Right renal pelvis (tissue), 4 donors: ENCODE measurements around the gene RAB5B. TPM values are rescaled to one million over a fixed set of nuclear protein-coding genes. Genes with fewer than 3 reads are reported as not detected.

Source experiments
- DNase-seq, 4 donors: peaks; one replicate each; pipeline ENCODE4 v3.0.0-alpha.2; 2013; ENCODE audit warnings: low read depth in 4 of 4, low spot score in 3 of 4, missing footprints in 1 of 4
- polyA plus RNA-seq, 4 donors: library from polyadenylated mRNA; unstranded; fragments of 120-200 nt; gene quantifications; one replicate each; pipeline ENCODE4 v1.2.1, GENCODE V29; 2013; ENCODE audit not compliant: insufficient read length in 4 of 4

Gene RAB5B
- polyA plus RNA-seq, 4 donors, result 157 to 181 (median 171) TPM

DNA sequence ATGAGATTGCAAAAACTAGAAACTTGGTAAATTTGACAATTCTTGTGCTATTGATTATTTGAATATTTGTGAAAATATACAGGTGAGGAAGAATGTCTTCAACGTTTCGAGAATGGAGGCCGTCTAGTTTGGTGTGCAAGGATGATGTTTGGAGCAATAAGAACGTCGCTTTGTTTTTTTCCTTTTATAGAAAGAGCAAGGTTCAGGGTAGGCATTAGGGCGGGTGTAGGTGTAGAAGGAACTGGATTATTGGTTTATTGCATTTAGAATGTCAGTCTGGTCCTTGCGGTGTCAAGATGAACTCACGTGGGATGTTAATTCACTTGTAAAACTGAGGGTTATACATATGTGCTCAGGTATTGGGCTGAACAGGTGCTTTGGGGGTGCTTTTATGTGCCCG lies 69.0 kb downstream of the RAB5B start:
- DNase-seq, result no peak

Other genes starting within 250 kb of the RAB5B start
- gene CD63, start 245.1 kb upstream of the RAB5B start, polyA plus RNA-seq, result 100 to 1,000 TPM; 674 to 736 (median 700) TPM
- gene GDF11, start 231.0 kb upstream of the RAB5B start, polyA plus RNA-seq, result 10 to 100 TPM; 22.3 to 25.2 (median 24.5) TPM
- gene SARNP, start 156.4 kb upstream of the RAB5B start, polyA plus RNA-seq, result 100 to 1,000 TPM; 115 to 128 (median 124) TPM
- 10 to 100 TPM; 30.4 to 35.2 (median 32.6) TPM for gene ORMDL2, start 156.0 kb upstream of the RAB5B start, polyA plus RNA-seq
- 10 to 100 TPM; 43.8 to 48.3 (median 45.3) TPM for gene DNAJC14, start 144.5 kb upstream of the RAB5B start, polyA plus RNA-seq
- gene MMP19, start 131.1 kb upstream of the RAB5B start, polyA plus RNA-seq, result 1 to 10 TPM in 2 of 4 donors, under 1 TPM in 2; 0.55 to 1.2 (median 0.98) TPM
- 10 to 100 TPM; 33.6 to 41.2 (median 39.1) TPM for gene PYM1, start 46.2 kb upstream of the RAB5B start, polyA plus RNA-seq
- 10 to 100 TPM; 13.9 to 23.4 (median 20.0) TPM for gene DGKA, start 42.9 kb upstream of the RAB5B start, polyA plus RNA-seq
- gene PMEL, start 8.0 kb upstream of the RAB5B start, polyA plus RNA-seq, result 1 to 10 TPM; 2.1 to 3.5 (median 3.1) TPM
- 10 to 100 TPM; 59.9 to 66.0 (median 63.7) TPM for gene CDK2, start 7.2 kb upstream of the RAB5B start, polyA plus RNA-seq
- 10 to 100 TPM; 44.3 to 52.8 (median 46.7) TPM for gene SUOX, start 23.2 kb downstream of the RAB5B start, polyA plus RNA-seq
- gene IKZF4, start 47.0 kb downstream of the RAB5B start, polyA plus RNA-seq, result 10 to 100 TPM; 15.4 to 18.5 (median 17.0) TPM
- gene RPS26, start 67.8 kb downstream of the RAB5B start, polyA plus RNA-seq, result 100 to 1,000 TPM; 124 to 544 (median 254) TPM
- gene ERBB3, start 106.1 kb downstream of the RAB5B start, polyA plus RNA-seq, result 10 to 100 TPM; 73.9 to 92.9 (median 83.1) TPM
- gene PA2G4, start 130.5 kb downstream of the RAB5B start, polyA plus RNA-seq, result 100 to 1,000 TPM; 146 to 157 (median 151) TPM
- 1,000 to 10,000 TPM; 4,780 to 5,144 (median 4,856) TPM for gene RPL41, start 142.6 kb downstream of the RAB5B start, polyA plus RNA-seq
- gene ZC3H10, start 144.2 kb downstream of the RAB5B start, polyA plus RNA-seq, result 1 to 10 TPM; 6.5 to 7.4 (median 7.2) TPM
- 10 to 100 TPM; 71.0 to 84.0 (median 79.2) TPM for gene ESYT1, start 154.2 kb downstream of the RAB5B start, polyA plus RNA-seq
- gene MYL6B, start 178.5 kb downstream of the RAB5B start, polyA plus RNA-seq, result 100 to 1,000 TPM; 157 to 173 (median 167) TPM
- 1,000 to 10,000 TPM; 1,704 to 1,897 (median 1,779) TPM for gene MYL6, start 184.3 kb downstream of the RAB5B start, polyA plus RNA-seq
- 100 to 1,000 TPM; 110 to 133 (median 130) TPM for gene SMARCC2, start 215.4 kb downstream of the RAB5B start, polyA plus RNA-seq
- gene RNF41, start 247.8 kb downstream of the RAB5B start, polyA plus RNA-seq, result 10 to 100 TPM; 43.5 to 45.8 (median 44.0) TPM